SIG-M5 (cell line): ENCODE data around the gene KRTAP2-1.
"Not testable (repeated sequence)": the region's sequence is repeated elsewhere in the genome, so short reads cannot be mapped to it uniquely, and the experiment has no call there.

Experiments
- DNase-seq: peaks from one replicate; lab custom pipeline; 2025; lab: John Stamatoyannopoulos, UW

KRTAP2-1 gene

GRCh38 chr17:41057547-41057946 is 10.4 kb upstream of the KRTAP2-1 start:
- no peak for DNase-seq

DNA sequence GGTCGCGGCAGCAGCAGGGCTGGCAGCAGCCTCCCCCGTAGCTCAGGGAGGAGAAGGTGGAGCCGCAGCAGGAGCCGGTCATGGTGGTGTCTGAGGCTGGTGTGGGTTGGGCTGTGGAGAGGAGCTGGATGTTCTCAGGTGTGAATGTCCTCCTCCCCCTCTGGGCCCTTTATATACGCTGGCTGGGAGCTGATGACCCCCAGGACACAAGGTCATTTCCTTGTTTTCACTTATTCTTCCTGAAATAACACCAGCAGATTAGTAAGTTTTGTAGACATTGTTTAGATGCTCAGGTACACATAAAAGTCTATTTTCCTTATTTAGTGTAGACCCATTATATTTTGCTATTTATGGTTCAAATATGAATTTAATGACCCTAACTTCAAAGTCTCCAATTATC is 8.0 kb upstream of the KRTAP2-1 start, which contains the start of gene KRTAP2-2:
KRTAP2-2 (minus strand) TSS at position 101 of the 400 bp plus-strand sequence; CDS start at position 82, 19 bp downstream.
- DNase-seq, result not testable (repeated sequence)

GRCh38 chr17:41054556-41054955 is 7.4 kb upstream of the KRTAP2-1 start:
- not testable (repeated sequence) for DNase-seq

- DNase-seq, result no peak
Observed at GRCh38 chr17:41054025-41054424, 6.9 kb upstream of the KRTAP2-1 start.

DNA sequence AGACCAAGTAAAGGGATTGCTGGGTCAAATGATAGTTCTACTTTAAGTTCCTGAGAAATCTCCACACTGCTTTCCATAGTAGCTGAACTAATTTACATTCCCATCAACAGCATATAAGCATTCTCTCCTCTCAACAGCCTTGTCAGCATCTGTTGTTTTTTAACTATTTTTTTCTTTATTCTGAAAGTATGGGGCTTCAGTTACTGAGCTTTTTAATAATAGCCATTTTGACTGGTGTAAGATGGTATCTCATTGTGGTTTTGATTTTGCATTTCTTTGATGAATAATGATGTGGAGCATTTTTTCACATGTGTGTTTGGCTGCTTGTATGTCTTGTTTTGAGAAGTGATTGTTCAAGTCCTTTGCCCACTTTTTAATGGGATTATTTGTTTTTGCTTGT is 5.5 kb upstream of the KRTAP2-1 start:
- DNase-seq, result no peak

GRCh38 chr17:41049110-41049509 is 2.0 kb upstream of the KRTAP2-1 start:
- no peak for DNase-seq

GRCh38 chr17:41048441-41048840 is 1.3 kb upstream of the KRTAP2-1 start:
- DNase-seq, result no peak

DNA sequence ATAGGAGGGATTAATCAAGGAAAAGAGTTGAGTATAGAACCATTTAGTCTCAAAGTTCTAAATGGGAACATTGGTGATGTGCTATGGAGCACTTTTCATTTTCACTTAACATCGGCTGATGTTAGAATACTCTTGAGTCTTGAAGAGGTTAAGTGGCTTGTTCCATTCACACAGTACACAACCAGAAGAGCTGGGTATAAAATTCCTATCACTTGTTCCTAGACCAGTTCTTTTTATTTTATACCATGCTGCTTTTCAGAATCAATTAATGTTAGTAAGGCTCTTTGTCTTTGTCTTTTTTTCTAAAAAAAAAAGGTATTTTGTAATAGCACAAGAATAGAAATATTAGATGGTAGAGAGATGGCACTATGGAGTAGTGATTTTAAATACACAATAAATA is 4.2 kb downstream of the KRTAP2-1 start:
- DNase-seq, result no peak

GRCh38 chr17:41040783-41041571 is 6.1 kb downstream of the KRTAP2-1 start, which contains the start of gene KRTAP1-1:
KRTAP1-1 (minus strand) TSS chr17:41041450; CDS start chr17:41041397, 53 bp downstream.
- not testable (repeated sequence) for DNase-seq

GRCh38 chr17:41037853-41038350 is 9.2 kb downstream of the KRTAP2-1 start:
- DNase-seq, result no peak

DNA sequence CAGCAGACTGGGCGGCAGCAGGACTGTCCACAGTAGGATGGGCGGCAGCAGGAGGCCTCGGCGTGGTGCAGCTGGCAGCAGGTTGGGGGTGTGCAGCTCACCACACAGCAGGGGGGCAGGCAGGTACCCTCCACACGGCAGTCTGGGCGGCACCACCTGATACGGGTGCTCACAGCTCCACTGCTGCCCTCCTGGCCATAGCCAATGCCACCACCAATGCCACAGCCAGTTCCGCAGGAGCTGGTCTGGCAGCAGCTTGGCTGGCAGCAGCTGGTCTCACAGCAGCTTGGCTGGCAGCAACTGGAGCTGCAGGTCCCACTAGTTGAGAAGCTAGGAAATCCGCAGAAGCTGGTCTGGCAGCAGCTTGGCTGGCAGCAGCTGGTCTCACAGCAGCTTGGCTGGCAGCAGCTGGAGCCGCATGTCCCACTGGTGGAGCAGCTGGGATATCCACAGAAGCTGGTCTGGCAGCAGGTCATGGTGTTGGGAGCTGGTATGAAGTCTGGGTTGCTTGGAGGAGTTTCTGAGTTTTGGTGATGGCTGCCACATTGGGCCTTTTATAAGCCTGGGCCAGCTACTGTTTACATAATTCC is 12.7 kb downstream of the KRTAP2-1 start, which contains the start of gene KRTAP1-3:
KRTAP1-3 (minus strand) TSS at position 529 of the 590 bp plus-strand sequence; CDS start at position 476, 53 bp downstream.
- DNase-seq, result not testable (repeated sequence)

GRCh38 chr17:41029633-41030245 is 17.4 kb downstream of the KRTAP2-1 start, which contains the start of gene KRTAP1-4:
KRTAP1-4 (minus strand) TSS chr17:41030195; CDS start chr17:41030078, 117 bp downstream.
- no peak for DNase-seq

DNA sequence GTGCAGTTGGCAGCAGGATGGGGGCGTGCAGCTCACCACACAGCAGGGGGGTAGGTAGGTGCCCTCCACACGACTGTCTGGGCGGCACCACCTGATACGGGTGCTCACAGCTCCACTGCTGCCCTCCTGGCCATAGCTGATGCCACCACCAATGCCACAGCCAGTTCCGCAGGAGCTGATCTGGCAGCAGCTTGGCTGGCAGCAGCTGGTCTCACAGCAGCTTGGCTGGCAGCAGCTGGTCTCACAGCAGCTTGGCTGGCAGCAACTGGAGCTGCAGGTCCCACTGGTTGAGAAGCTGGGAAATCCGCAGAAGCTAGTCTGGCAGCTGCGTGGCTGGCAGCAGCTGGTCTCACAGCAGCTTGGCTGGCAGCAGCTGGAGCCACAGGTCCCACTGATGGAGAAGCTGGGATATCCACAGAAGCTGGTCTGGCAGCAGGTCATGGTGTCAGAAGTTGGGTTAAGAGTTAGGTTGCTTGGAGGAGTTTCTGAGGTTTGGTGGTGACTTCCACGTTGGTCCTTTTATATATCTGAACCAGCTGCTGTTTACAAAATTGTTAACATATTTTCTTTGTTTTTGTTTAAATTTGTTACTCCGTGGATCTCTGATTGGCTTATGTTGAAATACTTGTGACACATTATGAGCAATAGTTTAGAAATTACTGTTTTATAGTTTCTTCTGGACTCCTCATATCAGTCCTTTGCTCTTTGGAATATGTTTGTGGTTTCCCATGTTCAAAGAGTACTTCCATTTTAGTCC is 20.2 kb downstream of the KRTAP2-1 start, which contains the start of gene KRTAP1-5:
KRTAP1-5 (minus strand) TSS at position 494 of the 757 bp plus-strand sequence; CDS start at position 441, 53 bp downstream.
- no peak for DNase-seq

GRCh38 chr17:41024697-41025096 is 22.4 kb downstream of the KRTAP2-1 start:
- no peak for DNase-seq

DNA sequence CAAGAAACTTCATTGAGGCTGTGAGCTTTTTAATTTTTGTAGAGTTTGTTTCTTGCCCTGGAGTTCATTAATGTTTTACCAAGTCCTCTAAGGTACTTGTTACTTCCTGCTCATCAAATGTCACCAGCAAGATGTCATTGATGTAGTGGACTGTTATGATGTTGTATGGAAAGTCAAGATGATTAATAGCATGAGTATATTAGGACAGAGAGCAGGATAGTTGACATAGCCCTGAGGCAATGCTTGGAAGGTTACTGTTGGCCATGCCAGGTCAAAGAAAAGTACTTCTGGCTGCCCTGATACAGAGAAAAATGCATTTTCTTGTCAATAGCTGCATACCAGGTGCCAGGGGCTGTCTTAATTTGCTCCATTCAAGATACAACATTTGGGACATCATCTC is 26.8 kb downstream of the KRTAP2-1 start:
- no peak for DNase-seq

DNA sequence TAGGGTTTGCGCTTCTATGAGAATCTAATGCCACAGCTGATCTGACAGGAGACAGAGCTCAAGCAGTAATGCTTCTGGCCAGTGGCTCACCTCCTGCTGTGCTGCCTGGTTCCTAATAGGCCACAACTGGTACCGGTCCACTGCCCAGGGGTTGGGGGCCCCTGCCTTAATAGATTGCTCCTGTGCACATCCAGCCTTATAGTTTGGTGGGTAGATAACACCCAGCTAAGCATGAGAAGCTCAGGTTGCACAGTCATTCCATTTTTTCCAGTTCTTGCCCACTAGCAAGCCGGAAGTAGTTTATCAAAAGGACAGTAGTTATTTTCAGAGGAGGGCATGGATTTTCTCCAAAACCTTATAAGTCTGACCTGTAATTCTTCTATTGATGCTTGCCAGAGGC is 27.7 kb downstream of the KRTAP2-1 start:
- no peak for DNase-seq

GRCh38 chr17:41018541-41018940 is 28.6 kb downstream of the KRTAP2-1 start:
- no peak for DNase-seq

DNA sequence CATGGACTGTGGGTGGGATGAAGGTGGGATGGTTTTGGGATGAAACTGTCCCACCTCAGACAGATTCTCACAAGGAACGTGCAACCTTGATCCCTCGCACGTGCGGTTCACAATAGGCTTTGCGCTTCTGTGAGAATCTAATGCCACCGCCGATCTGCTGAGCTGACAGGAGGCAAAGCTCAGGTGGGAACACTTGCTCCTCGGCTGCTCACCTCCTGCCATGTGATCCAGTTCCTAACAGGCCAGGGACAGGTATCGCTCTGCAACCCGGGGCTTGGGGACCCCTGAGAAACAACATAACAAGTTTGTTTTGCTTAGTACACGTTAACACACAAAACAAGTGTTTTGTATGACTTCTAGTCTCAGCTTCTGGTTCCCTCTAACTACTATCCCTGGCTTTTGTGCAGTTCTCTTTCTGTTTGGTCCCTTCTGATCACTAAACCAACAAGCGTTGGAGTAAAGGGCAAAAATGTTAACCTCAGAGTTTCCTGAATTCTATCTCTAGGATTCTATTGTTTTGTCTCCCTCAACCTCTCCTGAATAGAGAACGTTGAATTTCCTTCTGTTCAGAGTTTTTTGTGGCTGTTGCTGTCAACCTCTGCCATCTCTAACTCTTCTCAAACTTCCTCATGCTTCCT is 30.4 kb downstream of the KRTAP2-1 start:
- no peak for DNase-seq

DNA sequence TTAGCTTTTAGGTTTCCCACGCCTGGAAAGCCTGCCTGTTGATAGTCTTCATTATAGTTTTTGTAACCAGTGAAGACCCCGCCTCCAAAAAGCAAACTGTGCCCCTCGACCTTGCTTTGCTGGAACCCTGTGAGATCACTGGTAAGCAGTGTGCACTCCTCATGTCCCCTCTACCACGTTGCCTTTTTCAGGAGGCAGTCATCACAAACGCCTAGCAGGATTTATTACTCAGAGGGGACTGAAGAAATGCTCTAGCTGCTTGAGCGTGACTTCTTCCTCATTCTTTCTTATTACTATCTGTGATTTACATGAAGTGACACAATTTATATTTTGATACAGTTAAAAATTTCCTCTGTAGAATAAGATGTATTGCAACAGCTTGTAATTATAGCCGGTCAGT is 31.7 kb downstream of the KRTAP2-1 start:
- DNase-seq, result no peak

GRCh38 chr17:41013606-41014005 is 33.5 kb downstream of the KRTAP2-1 start:
- DNase-seq, result no peak

DNA sequence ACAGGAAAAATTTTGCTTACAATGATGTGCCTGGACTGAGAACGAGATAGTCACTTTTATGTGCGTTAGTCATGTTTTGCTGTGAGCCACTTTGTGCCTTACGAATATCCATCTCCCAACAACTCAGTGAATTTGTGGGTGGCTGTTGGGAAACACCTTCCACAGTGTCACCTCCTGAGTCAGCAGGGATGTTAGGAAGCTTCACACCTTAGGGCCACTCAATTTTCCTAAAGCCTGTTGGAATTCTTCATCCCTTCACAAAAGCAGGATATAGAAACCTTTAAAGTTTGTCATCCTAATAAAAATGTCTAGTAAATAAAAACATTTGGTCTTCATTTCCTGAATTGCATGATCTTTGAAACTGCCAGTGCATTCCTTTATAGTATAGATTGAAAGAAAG is 33.9 kb downstream of the KRTAP2-1 start:
- no peak for DNase-seq
